Progenitor cell of endocrine pancreas (in vitro differentiated cells): ENCODE results near the gene WNT4. TPM values are rescaled to one million over a fixed set of nuclear protein-coding genes. Genes with fewer than 3 reads are reported as not detected.
A peak's percentile ranks its signal among the peaks of the same experiment; 100 is the strongest.

Experiments
- DNase-seq: peaks from one replicate; pipeline ENCODE4 v3.0.0; 2021; ENCODE audit warnings: low spot score; ENCODE audit not compliant: unreplicated experiment
- H3K27ac Mint-ChIP-seq: 2 replicates; pipeline ENCODE4 v1.8.0; 2021; ENCODE audit warnings: mild to moderate bottlenecking, moderate library complexity, mixed read lengths
- H3K27me3 Mint-ChIP-seq: 2 replicates; pipeline ENCODE4 v1.8.0; 2021; ENCODE audit warnings: mixed read lengths
- H3K36me3 Mint-ChIP-seq: 2 replicates; pipeline ENCODE4 v1.8.0; 2022; ENCODE audit warnings: mixed read lengths; ENCODE audit not compliant: insufficient read depth
- H3K4me1 Mint-ChIP-seq: 2 replicates; pipeline ENCODE4 v1.8.0; 2021; ENCODE audit warnings: low read depth, mixed read lengths
- H3K4me3 Mint-ChIP-seq: 2 replicates; pipeline ENCODE4 v1.8.0; 2021; ENCODE audit warnings: low read depth, mild to moderate bottlenecking, moderate library complexity, mixed read lengths
- H3K9me3 Mint-ChIP-seq: 2 replicates; pipeline ENCODE4 v1.8.0; 2021; ENCODE audit warnings: low read depth, mixed read lengths
- total RNA-seq: library from RNA; stranded (reverse); gene quantifications from 2 replicates; pipeline ENCODE4 v1.2.1, GENCODE V29; 2021
- TF ChIP-seq, protein P1 (sequence below): fragments of 200-600 bp; sonication (generic); IDR thresholded peaks from one replicate; pipeline ENCODE4 v1.5.0; 2021; ENCODE audit warnings: antibody characterized with exemption, mild to moderate bottlenecking; ENCODE audit not compliant: unreplicated experiment

The WNT4 gene
- total RNA-seq, 1 donor from 2014 or later: 0.74 TPM

DNA sequence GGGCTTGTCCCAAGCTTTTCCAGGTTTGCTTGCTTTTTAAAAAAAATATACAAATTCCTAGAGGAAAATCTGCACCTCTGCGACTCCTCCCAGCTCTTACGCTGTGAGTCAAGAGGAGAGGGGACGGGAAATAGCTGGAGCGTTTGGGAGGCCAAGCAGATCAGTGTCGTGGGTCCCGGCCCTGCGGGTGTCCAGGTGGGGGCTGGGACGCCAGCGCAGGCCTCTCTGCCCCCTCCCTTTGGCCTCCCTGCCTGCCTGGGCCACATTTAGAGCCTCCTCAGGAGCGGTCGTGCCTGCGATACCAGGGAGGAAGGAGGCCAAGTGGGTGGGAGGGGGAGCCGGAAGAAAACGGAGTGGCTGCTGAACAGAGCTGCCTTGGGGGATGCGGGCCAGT lies 9.0 kb downstream of the WNT4 start:
- no peak overlapping the region for H3K4me3 Mint-ChIP-seq
- no peaks in the 10 kb centered on the region for H3K4me1 Mint-ChIP-seq
- TF ChIP-seq, protein P1, sequence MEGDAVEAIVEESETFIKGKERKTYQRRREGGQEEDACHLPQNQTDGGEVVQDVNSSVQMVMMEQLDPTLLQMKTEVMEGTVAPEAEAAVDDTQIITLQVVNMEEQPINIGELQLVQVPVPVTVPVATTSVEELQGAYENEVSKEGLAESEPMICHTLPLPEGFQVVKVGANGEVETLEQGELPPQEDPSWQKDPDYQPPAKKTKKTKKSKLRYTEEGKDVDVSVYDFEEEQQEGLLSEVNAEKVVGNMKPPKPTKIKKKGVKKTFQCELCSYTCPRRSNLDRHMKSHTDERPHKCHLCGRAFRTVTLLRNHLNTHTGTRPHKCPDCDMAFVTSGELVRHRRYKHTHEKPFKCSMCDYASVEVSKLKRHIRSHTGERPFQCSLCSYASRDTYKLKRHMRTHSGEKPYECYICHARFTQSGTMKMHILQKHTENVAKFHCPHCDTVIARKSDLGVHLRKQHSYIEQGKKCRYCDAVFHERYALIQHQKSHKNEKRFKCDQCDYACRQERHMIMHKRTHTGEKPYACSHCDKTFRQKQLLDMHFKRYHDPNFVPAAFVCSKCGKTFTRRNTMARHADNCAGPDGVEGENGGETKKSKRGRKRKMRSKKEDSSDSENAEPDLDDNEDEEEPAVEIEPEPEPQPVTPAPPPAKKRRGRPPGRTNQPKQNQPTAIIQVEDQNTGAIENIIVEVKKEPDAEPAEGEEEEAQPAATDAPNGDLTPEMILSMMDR: no peak
- H3K27me3 Mint-ChIP-seq: peaks cover 49% of the 10 kb centered on the region
- no peaks in the 10 kb centered on the region for H3K9me3 Mint-ChIP-seq
- no peaks in the 10 kb centered on the region for H3K36me3 Mint-ChIP-seq
- H3K27ac Mint-ChIP-seq: no peak overlapping the region
- DNase-seq: no peak

DNA sequence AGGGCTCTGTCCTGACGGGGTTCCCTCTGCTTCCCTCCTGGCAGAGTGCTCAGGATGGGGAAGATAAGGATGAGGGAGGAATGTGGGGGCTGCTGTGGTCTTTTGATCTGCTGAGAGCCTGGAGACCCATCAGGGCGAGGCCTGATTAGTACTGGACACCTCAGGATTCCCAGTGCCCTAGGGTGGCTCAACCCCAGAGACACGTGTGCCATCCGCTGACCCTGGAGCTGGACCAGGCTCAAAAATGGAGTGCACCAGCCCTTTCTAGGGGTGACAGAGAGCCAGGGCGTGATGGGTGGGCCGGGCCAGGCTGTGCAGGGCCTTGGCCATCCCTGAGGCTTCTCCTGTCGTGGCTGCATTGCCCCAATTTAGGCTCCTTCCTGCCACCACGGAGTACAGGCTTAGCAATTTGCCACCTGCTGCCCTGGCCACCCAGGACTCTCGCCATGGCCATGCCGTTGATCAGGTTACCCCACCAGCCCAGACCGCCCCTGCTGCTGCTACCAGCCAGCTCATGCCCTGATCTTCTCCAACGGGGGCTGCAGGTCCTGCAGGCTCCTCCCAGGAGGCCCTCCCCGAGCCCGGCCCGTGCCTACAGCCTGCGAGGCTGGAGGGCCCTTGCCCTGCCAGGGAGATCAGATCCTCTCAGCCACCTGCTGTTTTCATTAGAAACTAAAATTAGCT lies 9.5 kb downstream of the WNT4 start:
- no peaks in the 10 kb centered on the region for H3K9me3 Mint-ChIP-seq
- H3K4me3 Mint-ChIP-seq: no peak overlapping the region
- TF ChIP-seq, protein P1: no peak
- H3K4me1 Mint-ChIP-seq: no peaks in the 10 kb centered on the region
- no peaks in the 10 kb centered on the region for H3K36me3 Mint-ChIP-seq
- DNase-seq: no peak
- peak overlapping the region; percentile 64 for H3K27ac Mint-ChIP-seq
- peaks cover 45% of the 10 kb centered on the region for H3K27me3 Mint-ChIP-seq

DNA sequence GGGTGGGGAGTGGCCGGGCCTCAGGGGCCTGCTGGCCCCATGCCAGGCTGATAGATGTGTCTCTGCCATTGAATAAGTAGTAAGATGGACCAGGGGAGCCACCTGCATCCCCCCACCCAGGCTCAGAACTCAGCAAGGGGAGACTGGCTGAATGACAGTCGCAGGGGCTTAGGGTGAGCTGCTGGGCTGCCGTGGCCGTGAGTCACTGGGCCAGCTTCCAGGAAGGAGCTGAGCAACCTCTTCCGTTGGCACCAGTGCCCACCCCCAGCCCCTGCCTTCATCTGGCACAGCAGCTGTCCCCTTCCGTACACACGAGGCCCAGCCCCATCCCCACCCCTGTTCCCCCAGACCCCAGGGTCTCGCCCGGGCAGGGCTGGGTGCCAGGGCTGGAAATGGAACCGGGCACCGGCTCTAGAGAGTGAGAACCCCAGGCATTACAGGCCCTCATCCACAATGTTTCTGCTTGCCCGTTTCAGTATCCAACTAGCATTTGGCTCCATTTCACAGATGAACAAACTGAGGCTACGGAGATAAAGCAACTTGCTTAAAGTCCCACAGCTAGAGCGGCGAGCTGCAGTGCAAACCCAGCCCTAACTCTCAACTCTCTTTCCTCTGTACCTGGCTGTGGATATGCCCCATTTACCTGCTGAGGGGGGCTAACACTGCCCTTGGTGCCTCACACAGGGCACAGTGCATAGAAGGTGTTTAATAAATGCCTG lies 10.2 kb downstream of the WNT4 start:
- Mint-ChIP-seq H3K27ac (peak overlapping the region; percentile 64), H3K4me1 (no peaks in the 10 kb centered on the region), H3K27me3 (peaks cover 38% of the 10 kb centered on the region), H3K9me3 (no peaks in the 10 kb centered on the region), H3K4me3 (no peak overlapping the region), H3K36me3 (no peaks in the 10 kb centered on the region)
- TF ChIP-seq, protein P1: no peak
- DNase-seq: no peak

DNA sequence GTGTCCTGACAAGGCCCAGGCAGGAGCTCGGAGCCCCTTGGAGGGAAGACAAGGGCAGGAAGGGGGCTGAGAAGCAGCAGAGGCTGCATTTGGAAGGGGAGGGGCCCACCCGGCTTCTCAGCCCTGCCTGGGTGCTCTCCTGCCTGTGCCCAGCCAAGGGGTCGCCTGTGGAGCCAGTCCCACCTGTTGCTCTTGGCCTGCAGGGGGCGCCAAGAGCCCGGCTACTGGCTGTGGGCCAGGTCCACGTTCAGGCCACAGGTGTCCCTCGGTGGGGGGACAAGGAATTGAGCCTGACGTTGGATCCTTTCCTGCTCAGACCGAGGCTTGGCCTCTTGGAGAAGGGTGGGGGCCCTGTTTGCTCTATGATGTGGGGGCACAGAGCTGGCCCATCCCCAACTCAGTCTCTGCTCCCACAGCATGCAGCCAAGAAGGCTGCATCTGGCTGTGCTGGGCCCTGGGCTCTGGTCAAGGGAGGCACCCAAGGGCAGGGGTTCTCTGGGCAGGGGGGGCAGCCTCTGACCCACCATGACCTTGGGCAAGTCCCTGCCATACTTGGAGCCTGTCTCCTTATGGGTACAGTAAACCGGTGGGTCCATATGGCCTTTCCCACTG lies 10.9 kb downstream of the WNT4 start:
- Mint-ChIP-seq H3K4me1 (no peaks in the 10 kb centered on the region), H3K9me3 (no peaks in the 10 kb centered on the region), H3K36me3 (no peaks in the 10 kb centered on the region), H3K4me3 (no peak overlapping the region), H3K27ac (no peak overlapping the region), H3K27me3 (peaks cover 31% of the 10 kb centered on the region)
- DNase-seq: peak; percentile 73
- TF ChIP-seq, protein P1: peak; percentile 98

DNA sequence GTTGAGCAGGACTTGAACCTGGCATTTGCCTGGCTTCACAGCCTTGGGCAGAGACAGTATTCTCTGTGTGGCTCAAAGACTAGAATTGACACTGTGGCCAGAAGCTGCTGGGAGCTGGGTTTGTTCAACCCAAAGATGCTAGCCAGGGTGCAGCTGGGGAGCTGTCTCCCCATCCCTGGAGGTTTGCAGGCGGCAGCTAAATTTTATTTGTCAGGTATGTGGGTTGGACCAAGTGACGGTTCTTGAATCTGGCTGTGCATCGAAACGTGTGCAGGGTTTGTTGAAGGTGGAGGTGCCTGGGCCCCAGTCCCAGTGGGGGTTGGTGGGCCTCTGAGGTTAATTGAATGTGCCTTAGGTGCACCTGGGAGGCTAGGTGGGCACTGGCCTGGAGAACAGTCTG lies 11.8 kb downstream of the WNT4 start:
- TF ChIP-seq, protein P1: no peak
- DNase-seq: no peak
- no peaks in the 10 kb centered on the region for H3K9me3 Mint-ChIP-seq
- no peak overlapping the region for H3K27ac Mint-ChIP-seq
- H3K4me3 Mint-ChIP-seq: no peak overlapping the region
- H3K36me3 Mint-ChIP-seq: no peaks in the 10 kb centered on the region
- no peaks in the 10 kb centered on the region for H3K4me1 Mint-ChIP-seq
- peaks cover 28% of the 10 kb centered on the region for H3K27me3 Mint-ChIP-seq
